GM12878 (cell line): ENCODE measurements around the gene DZIP1L. TPM values are rescaled to one million over a fixed set of nuclear protein-coding genes. Genes with fewer than 3 reads are reported as not detected.
A peak's percentile ranks its signal among the peaks of the same experiment; 100 is the strongest.

Source experiments
- BMI1 ChIP-seq: fragments of 450-650 bp; IDR thresholded peaks from 2 replicates; pipeline ENCODE4 v1.6.1; 2016; ENCODE audit warnings: mild to moderate bottlenecking, moderate library complexity, borderline replicate concordance
- CBFB ChIP-seq: IDR thresholded peaks from 2 replicates; pipeline ENCODE4 v1.6.1; 2016; ENCODE audit warnings: antibody characterized with exemption, low read depth
- CBX5 ChIP-seq: sonication (generic); IDR thresholded peaks from 2 replicates; pipeline ENCODE4 v1.6.1; 2016; ENCODE audit warnings: low read depth, moderate library complexity, mild to moderate bottlenecking, inconsistent platforms
- CEBPB ChIP-seq, 2 experiments: fragments of 150-350 bp in 1 of 2; IDR thresholded peaks; 2 replicates each; pipeline ENCODE4 v1.6.1; 2012 to 2014; ENCODE audit warnings: low read depth in 2 of 2, low read length in 2 of 2, borderline replicate concordance in 1 of 2, inconsistent platforms in 1 of 2
- CHD4 ChIP-seq: fragments of 200-600 bp; sonication (generic); IDR thresholded peaks from 2 replicates; pipeline ENCODE4 v1.6.1; 2016; ENCODE audit warnings: mild to moderate bottlenecking
- CTCF ChIP-seq, 3 experiments: IDR thresholded peaks in 2 of 3; conservative IDR thresholded peaks in 1 of 3; 2 replicates each; pipeline ENCODE4 v1.5.1; 2011; ENCODE audit warnings: low read depth in 3 of 3, low read length in 3 of 3, mild to moderate bottlenecking in 3 of 3, control low read depth in 2 of 3, moderate library complexity in 2 of 3, inconsistent platforms in 1 of 3, mixed read lengths in 1 of 3; ENCODE audit not compliant: control insufficient read depth in 2 of 3, insufficient read depth in 1 of 3; ENCODE audit errors: extremely low read depth in 1 of 3
- EED ChIP-seq: sonication (generic); IDR thresholded peaks from 2 replicates; pipeline ENCODE4 v1.6.1; 2016; ENCODE audit warnings: antibody characterized with exemption, low read depth
- HDAC6 ChIP-seq: fragments of 200-600 bp; sonication (generic); IDR thresholded peaks from one replicate; pipeline ENCODE4 v1.8.0; 2017; ENCODE audit warnings: antibody characterized with exemption; ENCODE audit not compliant: unreplicated experiment
- IKZF1 ChIP-seq: fragments of 450-650 bp; conservative IDR thresholded peaks from 2 replicates; pipeline ENCODE4 v1.6.1; 2017; ENCODE audit warnings: antibody characterized with exemption, mild to moderate bottlenecking
- MEF2B ChIP-seq: fragments of 450-650 bp; IDR thresholded peaks from 2 replicates; pipeline ENCODE4 v1.6.1; 2018; ENCODE audit warnings: mild to moderate bottlenecking, moderate library complexity; ENCODE audit not compliant: partially characterized antibody, poor library complexity, severe bottlenecking
- MTA2 ChIP-seq: fragments of 450-650 bp; IDR thresholded peaks from 2 replicates; pipeline ENCODE4 v1.6.1; 2016; ENCODE audit warnings: low read depth, mild to moderate bottlenecking, moderate library complexity
- NR2F1 ChIP-seq: fragments of 450-650 bp; conservative IDR thresholded peaks from 2 replicates; pipeline ENCODE4 v1.6.1; 2017; ENCODE audit warnings: mild to moderate bottlenecking
- PAX5 ChIP-seq: IDR thresholded peaks from 2 replicates; pipeline ENCODE4 v1.6.1; 2011; ENCODE audit warnings: low read depth, low read length, borderline replicate concordance
- RB1 ChIP-seq: fragments of 450-650 bp; formaldehyde crosslinking; IDR thresholded peaks from 2 replicates; pipeline ENCODE4 v1.6.1; 2017; ENCODE audit warnings: mild to moderate bottlenecking, borderline replicate concordance
- RELA ChIP-seq: fragments of 450-650 bp; IDR thresholded peaks from 2 replicates; pipeline ENCODE4 v1.8.0; 2014; ENCODE audit warnings: borderline replicate concordance; ENCODE audit not compliant: partially characterized antibody
- SMAD1 ChIP-seq: fragments of 450-650 bp; IDR thresholded peaks from 2 replicates; pipeline ENCODE4 v1.6.1; 2018; ENCODE audit warnings: mild to moderate bottlenecking, low read depth; ENCODE audit not compliant: partially characterized antibody
- SP1 ChIP-seq: IDR thresholded peaks from one replicate; pipeline ENCODE4 v1.6.1; 2011; ENCODE audit warnings: low read depth, low read length
- SUZ12 ChIP-seq: fragments of 200-600 bp; sonication (generic); IDR thresholded peaks from one replicate; pipeline ENCODE4 v1.6.1; 2018; ENCODE audit warnings: antibody characterized with exemption, mild to moderate bottlenecking; ENCODE audit not compliant: unreplicated experiment
- TCF3 ChIP-seq: IDR thresholded peaks from 2 replicates; pipeline ENCODE4 v1.6.1; 2012; ENCODE audit warnings: low read depth, mild to moderate bottlenecking, low read length, borderline replicate concordance; ENCODE audit not compliant: insufficient read depth
- USF2 ChIP-seq: IDR thresholded peaks from 2 replicates; pipeline ENCODE4 v1.6.1; 2011; ENCODE audit warnings: low read depth, low read length, improper control_type of control experiment, borderline replicate concordance
- polyA plus RNA-seq, 11 experiments: library from polyadenylated mRNA; depleted of rRNA in 4 of 11; unstranded in 6 of 11; stranded (reverse) in 5 of 11; fragments of >200 nt; fragmentation: Nextera tagmentation in 4 of 11; fragmentation: Illumina TruSeq in 1 of 11; extraction: Ambion mirVana in 4 of 11; extraction: Trizol in 1 of 11; gene quantifications; 1 replicate in 1 of 11; 2 replicates in 10 of 11; pipeline versions ENCODE4 v1.2.1 to v1.2.3, GENCODE V29; 2011 to 2016; ENCODE audit warnings: inconsistent platforms in 2 of 11, missing spikeins in 2 of 11, low read depth in 1 of 11
- total RNA-seq, 4 experiments: library from RNA; depleted of rRNA in 3 of 4; stranded (reverse); fragments of >200 nt in 3 of 4; fragmentation: Illumina TruSeq in 1 of 4; extraction: Trizol in 1 of 4; gene quantifications; 2 replicates each; pipeline versions ENCODE4 v1.2.1 to v1.2.3, GENCODE V29; 2013 to 2021
- TF ChIP-seq, protein P1 (sequence below): fragments of 450-650 bp; IDR thresholded peaks from 2 replicates; pipeline ENCODE4 v1.6.1; 2017; ENCODE audit warnings: mild to moderate bottlenecking, moderate library complexity
- TF ChIP-seq, protein P2 (sequence below): IDR thresholded peaks from 2 replicates; pipeline ENCODE4 v1.6.1; 2011; ENCODE audit warnings: borderline replicate concordance, low read depth, mild to moderate bottlenecking, moderate library complexity, mixed read lengths, low read length; ENCODE audit not compliant: insufficient read depth; ENCODE audit errors: extremely low read length

Gene DZIP1L
- total and polyA plus RNA-seq, 10 of the 15 experiments (the other 5 are each of a cell fraction or from before 2014, with no cell fraction given): not detected

GRCh38 chr3:138114988-138115971, at the start of gene DZIP1L (continued):
- TF ChIP-seq EED (no peak), CHD4 (no peak), SUZ12 (no peak), MEF2B (no peak), SMAD1 (no peak), TCF3 (no peak), IKZF1 (0 out of 2 replicates have a peak, but pooled peaks have one; percentile 18), CBX5 (no peak), RB1 (no peak), PAX5 (no peak), HDAC6 (peak; percentile 24), SP1 (no peak), CEBPB (IDR thresholded peaks at IDR 0.05; ENCODE audit: borderline replicate concordance in 1 of 2, low read depth in 2 of 2, low read length in 2 of 2) (no peak), NR2F1 (no peak), USF2 (no peak), BMI1 (no peak), CTCF (IDR thresholded peaks at IDR 0.05 in 2 of 3, conservative IDR thresholded peaks at IDR 0.05 in 1 of 3; ENCODE audit: control insufficient read depth in 2 of 3, extremely low read depth in 1 of 3, insufficient read depth in 1 of 3, low read depth in 3 of 3, low read length in 3 of 3) (peak; percentile 33 to 35 (median 34); a peak in 5 of 6 replicates), CBFB (no peak), MTA2 (no peak), RELA (no peak)
- TF ChIP-seq, protein P1, sequence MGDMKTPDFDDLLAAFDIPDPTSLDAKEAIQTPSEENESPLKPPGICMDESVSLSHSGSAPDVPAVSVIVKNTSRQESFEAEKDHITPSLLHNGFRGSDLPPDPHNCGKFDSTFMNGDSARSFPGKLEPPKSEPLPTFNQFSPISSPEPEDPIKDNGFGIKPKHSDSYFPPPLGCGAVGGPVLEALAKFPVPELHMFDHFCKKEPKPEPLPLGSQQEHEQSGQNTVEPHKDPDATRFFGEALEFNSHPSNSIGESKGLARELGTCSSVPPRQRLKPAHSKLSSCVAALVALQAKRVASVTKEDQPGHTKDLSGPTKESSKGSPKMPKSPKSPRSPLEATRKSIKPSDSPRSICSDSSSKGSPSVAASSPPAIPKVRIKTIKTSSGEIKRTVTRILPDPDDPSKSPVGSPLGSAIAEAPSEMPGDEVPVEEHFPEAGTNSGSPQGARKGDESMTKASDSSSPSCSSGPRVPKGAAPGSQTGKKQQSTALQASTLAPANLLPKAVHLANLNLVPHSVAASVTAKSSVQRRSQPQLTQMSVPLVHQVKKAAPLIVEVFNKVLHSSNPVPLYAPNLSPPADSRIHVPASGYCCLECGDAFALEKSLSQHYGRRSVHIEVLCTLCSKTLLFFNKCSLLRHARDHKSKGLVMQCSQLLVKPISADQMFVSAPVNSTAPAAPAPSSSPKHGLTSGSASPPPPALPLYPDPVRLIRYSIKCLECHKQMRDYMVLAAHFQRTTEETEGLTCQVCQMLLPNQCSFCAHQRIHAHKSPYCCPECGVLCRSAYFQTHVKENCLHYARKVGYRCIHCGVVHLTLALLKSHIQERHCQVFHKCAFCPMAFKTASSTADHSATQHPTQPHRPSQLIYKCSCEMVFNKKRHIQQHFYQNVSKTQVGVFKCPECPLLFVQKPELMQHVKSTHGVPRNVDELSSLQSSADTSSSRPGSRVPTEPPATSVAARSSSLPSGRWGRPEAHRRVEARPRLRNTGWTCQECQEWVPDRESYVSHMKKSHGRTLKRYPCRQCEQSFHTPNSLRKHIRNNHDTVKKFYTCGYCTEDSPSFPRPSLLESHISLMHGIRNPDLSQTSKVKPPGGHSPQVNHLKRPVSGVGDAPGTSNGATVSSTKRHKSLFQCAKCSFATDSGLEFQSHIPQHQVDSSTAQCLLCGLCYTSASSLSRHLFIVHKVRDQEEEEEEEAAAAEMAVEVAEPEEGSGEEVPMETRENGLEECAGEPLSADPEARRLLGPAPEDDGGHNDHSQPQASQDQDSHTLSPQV: no peak
- TF ChIP-seq, protein P2, sequence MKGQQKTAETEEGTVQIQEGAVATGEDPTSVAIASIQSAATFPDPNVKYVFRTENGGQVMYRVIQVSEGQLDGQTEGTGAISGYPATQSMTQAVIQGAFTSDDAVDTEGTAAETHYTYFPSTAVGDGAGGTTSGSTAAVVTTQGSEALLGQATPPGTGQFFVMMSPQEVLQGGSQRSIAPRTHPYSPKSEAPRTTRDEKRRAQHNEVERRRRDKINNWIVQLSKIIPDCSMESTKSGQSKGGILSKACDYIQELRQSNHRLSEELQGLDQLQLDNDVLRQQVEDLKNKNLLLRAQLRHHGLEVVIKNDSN: no peak
